ENCODE results near the gene MOB3B.

The MOB3B gene

DNA sequence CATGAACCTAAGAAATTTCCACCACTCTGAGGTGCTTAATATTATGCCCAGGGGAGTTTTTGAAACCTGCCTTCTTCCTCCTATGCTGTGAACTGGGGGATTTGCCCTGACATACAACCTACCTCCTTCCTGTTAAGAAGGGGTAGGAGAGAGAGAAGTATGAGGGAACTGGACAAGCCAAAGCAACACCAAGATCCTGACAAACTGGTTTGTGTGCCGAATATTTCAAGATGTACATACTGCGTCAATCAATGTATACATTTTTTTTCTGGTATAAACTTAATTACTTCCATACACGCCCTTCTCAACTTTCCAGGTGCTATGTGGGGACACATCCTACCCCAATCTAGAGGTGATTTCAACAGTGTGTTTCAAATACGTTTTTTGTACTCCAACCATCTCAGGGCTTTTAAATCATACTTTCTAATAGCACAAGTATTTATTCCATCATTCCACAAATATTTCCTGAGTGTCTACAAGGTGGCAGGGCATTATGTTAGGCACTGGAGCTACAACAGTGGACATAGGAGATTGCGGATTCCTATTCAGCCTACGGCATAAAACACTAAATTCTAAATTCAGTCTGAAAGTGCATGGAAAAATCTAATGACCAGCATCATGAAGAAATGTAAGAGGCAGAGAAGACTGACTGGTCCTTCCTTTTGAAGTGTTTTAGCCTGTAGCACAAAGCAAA lies 75.6 kb downstream of the MOB3B start:
- peaks cover 0 to 6% of the 10 kb centered on the region in 2 experiments; a peak in 1 of 3 replicates for H3K36me3 ChIP-seq (ENCODE audit: control insufficient read depth in 2 of 2, insufficient read depth in 1 of 2, low read length in 2 of 2)
- ChIA-PET CTCF (no interaction called here), POLR2A (no interaction called here)
- no peak for TF ChIP-seq KLF10 (tag by site-specific recombination; IDR thresholded peaks at IDR 0.05)
- no peak for TF ChIP-seq ZNF664 (tag by site-specific recombination; IDR thresholded peaks at IDR 0.05)
- no peak for TF ChIP-seq ZNF157 (tag by site-specific recombination; IDR thresholded peaks at IDR 0.05)
- TF ChIP-seq SALL2 (tag by site-specific recombination; IDR thresholded peaks at IDR 0.05; ENCODE audit: borderline replicate concordance), result no peak
- TF ChIP-seq GLIS2 (tag by site-specific recombination; IDR thresholded peaks at IDR 0.05), result no peak
- no peak for TF ChIP-seq ZSCAN23 (tag by site-specific recombination; IDR thresholded peaks at IDR 0.05)
- TF ChIP-seq HOXA7 (CRISPR knock-in tag; IDR thresholded peaks at IDR 0.05; ENCODE audit: borderline replicate concordance), result no peak
- TF ChIP-seq REPIN1 (tag by site-specific recombination; IDR thresholded peaks at IDR 0.05; ENCODE audit: low read depth), result no peak
- TF ChIP-seq ZNF391 (tag by site-specific recombination; IDR thresholded peaks at IDR 0.05; ENCODE audit: borderline replicate concordance, low read depth), result no peak
- TF ChIP-seq OSR2 (tag by site-specific recombination; IDR thresholded peaks at IDR 0.05), result no peak
- no peak for TF ChIP-seq ZNF768 (tag by site-specific recombination; IDR thresholded peaks at IDR 0.05)
- TF ChIP-seq ZNF623 (tag by site-specific recombination; IDR thresholded peaks at IDR 0.05), result no peak
- TF ChIP-seq ZNF426 (tag by site-specific recombination; IDR thresholded peaks at IDR 0.05), result no peak
- TF ChIP-seq, protein P1, sequence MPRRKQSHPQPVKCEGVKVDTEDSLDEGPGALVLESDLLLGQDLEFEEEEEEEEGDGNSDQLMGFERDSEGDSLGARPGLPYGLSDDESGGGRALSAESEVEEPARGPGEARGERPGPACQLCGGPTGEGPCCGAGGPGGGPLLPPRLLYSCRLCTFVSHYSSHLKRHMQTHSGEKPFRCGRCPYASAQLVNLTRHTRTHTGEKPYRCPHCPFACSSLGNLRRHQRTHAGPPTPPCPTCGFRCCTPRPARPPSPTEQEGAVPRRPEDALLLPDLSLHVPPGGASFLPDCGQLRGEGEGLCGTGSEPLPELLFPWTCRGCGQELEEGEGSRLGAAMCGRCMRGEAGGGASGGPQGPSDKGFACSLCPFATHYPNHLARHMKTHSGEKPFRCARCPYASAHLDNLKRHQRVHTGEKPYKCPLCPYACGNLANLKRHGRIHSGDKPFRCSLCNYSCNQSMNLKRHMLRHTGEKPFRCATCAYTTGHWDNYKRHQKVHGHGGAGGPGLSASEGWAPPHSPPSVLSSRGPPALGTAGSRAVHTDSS (tag by site-specific recombination; IDR thresholded peaks at IDR 0.05), result no peak
- no peak for TF ChIP-seq ZNF10 (tag by site-specific recombination; IDR thresholded peaks at IDR 0.05)
- TF ChIP-seq ZNF112 (tag by site-specific recombination; IDR thresholded peaks at IDR 0.05), result no peak
- no peak for TF ChIP-seq ZNF341 (tag by site-specific recombination; IDR thresholded peaks at IDR 0.05; ENCODE audit: low read depth)
- no peak for TF ChIP-seq ZNF629 (tag by site-specific recombination; IDR thresholded peaks at IDR 0.05)
- TF ChIP-seq FEZF1 (tag by site-specific recombination; IDR thresholded peaks at IDR 0.05), result no peak
- no peak overlapping the region for H3K27ac ChIP-seq (ENCODE audit: extremely low read depth, low read depth, low read length)
- H3K4me3 ChIP-seq (ENCODE audit: low read depth, low read length), result no peak overlapping the region
- H3K4me1 ChIP-seq (ENCODE audit: control insufficient read depth, insufficient read depth, low read length), result no peaks in the 10 kb centered on the region
- no peaks in the 10 kb centered on the region for H3K9me3 ChIP-seq (ENCODE audit: control insufficient read depth, insufficient read depth, low read depth, low read length)

DNA sequence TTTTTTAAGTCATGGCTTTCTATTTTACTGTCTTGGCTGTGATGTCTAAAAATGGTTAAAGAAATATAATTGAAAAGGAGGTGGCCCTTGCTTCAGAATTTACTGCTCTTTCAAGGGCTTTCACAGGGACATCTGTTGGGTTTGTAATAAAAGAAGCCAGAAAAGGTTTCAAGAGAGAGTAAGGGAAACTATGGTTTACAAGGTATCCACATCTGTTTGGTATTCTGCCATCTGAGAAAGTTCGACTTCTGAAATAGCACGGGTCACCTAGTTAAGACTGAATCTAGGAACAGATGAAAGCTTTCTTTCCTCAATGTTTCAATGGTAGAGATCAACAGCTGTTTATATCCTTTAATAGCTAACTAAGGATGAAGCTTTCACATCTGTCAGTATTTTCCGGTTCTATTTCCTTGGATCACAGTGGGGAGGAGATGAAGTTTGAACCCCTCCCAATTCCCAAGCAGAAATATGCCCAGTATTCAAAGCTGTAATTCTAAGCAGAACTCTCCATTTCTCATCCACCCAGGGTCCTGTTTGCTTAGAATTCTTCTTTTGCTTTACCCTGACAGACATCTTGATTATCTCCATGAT lies 78.3 kb downstream of the MOB3B start:
- Histone ChIP-seq H3K4me3 (ENCODE audit: low read depth, low read length) (no peak overlapping the region), H3K9me3 (ENCODE audit: control insufficient read depth, insufficient read depth, low read depth, low read length) (no peaks in the 10 kb centered on the region), H3K36me3 (ENCODE audit: control insufficient read depth in 2 of 2, insufficient read depth in 1 of 2, low read length in 2 of 2) (peaks cover 0 to 6% of the 10 kb centered on the region in 2 experiments; a peak in 1 of 3 replicates), H3K27ac (ENCODE audit: extremely low read depth, low read depth, low read length) (no peak overlapping the region), H3K4me1 (ENCODE audit: control insufficient read depth, insufficient read depth, low read length) (no peaks in the 10 kb centered on the region)
- ChIA-PET POLR2A (no interaction called here), CTCF (interaction anchor here (0.5 to 0.6 kb wide), 2 partner anchors 94 to 351 kb away, joined by 3 to 4 read pairs; no protein-coding TSS in a partner anchor)
- TF ChIP-seq ZNF621 (tag by site-specific recombination; IDR thresholded peaks at IDR 0.05) (no peak), SP7 (tag by site-specific recombination; IDR thresholded peaks at IDR 0.05) (no peak), ZNF394 (tag by site-specific recombination; IDR thresholded peaks at IDR 0.05; ENCODE audit: borderline replicate concordance) (no peak), ZNF629 (tag by site-specific recombination; IDR thresholded peaks at IDR 0.05) (no peak), SALL2 (tag by site-specific recombination; IDR thresholded peaks at IDR 0.05; ENCODE audit: borderline replicate concordance) (no peak), ZNF174 (tag by site-specific recombination; IDR thresholded peaks at IDR 0.05) (no peak)
- TF ChIP-seq, protein P2, sequence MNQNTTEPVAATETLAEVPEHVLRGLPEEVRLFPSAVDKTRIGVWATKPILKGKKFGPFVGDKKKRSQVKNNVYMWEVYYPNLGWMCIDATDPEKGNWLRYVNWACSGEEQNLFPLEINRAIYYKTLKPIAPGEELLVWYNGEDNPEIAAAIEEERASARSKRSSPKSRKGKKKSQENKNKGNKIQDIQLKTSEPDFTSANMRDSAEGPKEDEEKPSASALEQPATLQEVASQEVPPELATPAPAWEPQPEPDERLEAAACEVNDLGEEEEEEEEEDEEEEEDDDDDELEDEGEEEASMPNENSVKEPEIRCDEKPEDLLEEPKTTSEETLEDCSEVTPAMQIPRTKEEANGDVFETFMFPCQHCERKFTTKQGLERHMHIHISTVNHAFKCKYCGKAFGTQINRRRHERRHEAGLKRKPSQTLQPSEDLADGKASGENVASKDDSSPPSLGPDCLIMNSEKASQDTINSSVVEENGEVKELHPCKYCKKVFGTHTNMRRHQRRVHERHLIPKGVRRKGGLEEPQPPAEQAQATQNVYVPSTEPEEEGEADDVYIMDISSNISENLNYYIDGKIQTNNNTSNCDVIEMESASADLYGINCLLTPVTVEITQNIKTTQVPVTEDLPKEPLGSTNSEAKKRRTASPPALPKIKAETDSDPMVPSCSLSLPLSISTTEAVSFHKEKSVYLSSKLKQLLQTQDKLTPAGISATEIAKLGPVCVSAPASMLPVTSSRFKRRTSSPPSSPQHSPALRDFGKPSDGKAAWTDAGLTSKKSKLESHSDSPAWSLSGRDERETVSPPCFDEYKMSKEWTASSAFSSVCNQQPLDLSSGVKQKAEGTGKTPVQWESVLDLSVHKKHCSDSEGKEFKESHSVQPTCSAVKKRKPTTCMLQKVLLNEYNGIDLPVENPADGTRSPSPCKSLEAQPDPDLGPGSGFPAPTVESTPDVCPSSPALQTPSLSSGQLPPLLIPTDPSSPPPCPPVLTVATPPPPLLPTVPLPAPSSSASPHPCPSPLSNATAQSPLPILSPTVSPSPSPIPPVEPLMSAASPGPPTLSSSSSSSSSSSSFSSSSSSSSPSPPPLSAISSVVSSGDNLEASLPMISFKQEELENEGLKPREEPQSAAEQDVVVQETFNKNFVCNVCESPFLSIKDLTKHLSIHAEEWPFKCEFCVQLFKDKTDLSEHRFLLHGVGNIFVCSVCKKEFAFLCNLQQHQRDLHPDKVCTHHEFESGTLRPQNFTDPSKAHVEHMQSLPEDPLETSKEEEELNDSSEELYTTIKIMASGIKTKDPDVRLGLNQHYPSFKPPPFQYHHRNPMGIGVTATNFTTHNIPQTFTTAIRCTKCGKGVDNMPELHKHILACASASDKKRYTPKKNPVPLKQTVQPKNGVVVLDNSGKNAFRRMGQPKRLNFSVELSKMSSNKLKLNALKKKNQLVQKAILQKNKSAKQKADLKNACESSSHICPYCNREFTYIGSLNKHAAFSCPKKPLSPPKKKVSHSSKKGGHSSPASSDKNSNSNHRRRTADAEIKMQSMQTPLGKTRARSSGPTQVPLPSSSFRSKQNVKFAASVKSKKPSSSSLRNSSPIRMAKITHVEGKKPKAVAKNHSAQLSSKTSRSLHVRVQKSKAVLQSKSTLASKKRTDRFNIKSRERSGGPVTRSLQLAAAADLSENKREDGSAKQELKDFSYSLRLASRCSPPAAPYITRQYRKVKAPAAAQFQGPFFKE (tag by site-specific recombination; IDR thresholded peaks at IDR 0.05; ENCODE audit: borderline replicate concordance), result no peak

All from HEK293 (cell line).